SKM-1 (cell line): ENCODE measurements around the gene OSGIN1.
"Not testable (repeated sequence)": the region's sequence is repeated elsewhere in the genome, so short reads cannot be mapped to it uniquely, and the experiment has no call there.

Experiments used
- DNase-seq: peaks from one replicate; lab custom pipeline; 2025; ENCODE audit not compliant: unreplicated experiment; lab: John Stamatoyannopoulos, UW

OSGIN1 gene

DNA sequence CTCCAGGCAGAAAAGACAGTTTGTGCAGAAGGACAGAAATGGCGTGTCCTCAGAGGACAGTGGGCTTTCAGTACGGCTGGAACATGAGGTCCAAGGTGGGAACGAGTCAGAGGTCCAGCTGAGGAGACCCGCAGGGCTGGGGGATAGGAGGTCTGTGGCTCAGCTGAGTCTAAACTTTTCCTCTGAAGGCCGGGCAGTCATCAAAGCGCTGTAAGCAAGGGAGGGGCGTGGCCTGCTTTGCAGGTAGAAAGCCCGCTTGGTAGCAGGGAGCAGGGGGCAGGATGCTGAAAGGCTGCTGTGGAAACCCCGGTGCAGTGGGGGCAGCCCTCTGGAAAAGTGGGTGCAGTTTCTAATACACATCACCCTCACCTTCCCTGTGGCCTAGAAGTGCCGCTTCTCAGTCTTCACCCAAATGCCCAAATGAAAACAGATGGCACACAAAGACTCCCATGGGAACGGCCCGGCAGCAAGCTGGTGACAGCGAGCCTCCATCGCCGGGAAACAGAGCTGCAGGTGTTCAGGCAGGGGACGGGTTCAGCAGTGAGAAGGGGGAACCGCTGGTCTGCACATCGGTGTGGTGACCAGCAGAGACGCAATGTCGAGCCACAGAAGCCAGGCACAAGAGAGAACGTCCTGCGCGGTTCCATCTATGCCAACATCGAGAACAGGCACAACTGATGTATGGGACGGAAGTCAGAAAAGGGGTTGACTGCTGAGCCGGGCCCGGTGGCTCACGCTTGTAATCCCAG lies 12.2 kb upstream of the OSGIN1 start:
- no peak for DNase-seq

DNA sequence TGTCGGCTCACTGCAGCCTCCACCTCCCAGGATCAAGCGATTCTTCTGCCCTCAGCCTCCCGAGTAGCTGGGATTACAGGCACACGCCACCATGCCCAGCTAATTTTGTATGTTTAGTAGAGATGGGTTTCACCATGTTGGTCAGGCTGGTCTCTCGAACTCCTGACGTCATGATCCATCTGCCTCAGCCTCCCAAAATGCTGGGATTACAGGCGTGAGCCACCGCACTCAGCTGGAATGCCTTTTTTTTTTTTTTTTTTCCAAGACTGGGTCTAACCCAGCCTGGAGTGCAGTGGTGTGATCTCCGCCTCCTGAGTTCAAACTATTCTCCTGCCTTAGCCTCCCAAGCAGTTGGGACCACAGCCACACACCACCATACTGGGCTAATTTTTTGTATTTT lies 11.5 kb upstream of the OSGIN1 start:
- DNase-seq = not testable (repeated sequence)

DNA sequence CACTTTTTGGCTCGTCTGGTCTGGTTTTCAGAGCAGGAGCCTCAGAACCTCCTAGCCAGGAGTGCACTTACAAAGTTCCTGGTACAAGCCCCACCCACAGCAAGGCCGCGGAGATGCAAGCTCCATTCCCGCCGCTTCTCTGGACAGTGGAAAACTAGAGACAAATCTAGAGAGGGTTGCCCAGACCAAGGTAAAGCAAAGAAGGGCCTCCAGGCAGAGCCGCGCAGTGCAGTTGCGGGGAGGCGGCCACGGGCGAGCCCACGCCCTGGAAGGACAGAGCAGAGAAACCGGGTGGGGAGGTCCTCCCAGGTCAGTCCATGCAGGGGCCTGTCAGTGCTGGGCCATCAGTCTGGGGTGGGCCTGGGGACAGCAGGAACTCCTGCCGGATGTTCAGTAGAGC lies 11.0 kb upstream of the OSGIN1 start:
- DNase-seq = no peak

DNA sequence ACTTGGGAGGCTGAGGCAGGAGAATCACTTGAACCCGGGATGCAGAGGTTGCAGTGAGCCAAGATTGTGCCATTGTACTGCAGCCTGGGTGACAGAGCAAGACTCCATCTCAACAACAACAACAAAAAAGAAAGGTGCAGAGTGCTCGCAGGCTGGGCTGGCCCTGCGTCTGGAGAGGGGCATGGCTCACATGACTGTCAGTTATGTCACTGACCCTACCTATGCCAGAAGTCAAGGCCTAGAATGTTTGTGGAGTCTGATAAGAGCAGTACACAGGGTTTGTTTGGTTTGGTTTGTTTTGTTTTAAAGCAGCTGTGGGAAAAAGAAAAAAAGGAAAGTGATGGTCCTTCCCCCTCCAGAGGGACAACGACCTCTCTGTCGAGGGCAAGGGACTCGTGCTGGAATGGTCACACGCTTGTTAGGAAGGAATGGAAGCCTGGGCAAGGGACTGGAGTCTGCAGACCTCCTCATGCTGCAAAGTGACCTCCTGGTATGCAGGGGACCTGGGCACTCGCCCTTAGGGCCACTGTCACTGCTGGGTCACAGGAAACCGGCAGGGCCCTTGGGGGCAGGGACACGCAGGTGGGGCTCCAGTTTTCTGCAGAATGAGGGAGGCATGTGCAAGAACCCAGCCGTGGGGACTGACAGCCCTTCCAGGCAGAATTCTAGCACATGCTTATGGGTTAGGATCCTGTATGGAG lies 10.1 kb upstream of the OSGIN1 start:
- DNase-seq = no peak

DNA sequence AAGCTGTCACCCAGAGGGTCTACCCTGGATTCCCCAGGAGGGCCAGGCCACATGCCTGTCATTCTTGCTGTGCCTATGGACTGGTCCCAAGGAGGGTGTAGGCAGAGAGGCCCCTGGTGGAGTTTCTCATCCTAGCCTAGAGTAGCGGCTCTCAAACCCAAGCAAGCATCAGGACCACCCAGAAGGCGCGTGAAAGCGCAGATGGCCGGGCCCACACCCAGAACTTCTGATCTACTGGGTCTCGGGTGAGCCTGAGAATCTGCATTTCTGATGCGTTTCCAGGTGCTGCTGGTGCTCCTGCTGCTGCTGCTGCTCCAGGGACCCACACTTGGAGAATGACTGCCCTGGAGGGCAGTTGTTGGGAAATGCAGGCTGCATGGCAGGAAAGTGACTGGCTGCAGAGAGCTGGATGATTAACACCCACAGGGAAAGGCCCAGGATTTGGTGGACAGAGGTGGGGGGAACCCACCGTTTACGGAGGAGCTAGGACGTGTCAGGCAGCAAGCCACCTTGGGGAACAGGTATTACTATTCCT lies 9.5 kb upstream of the OSGIN1 start:
- no peak for DNase-seq

DNA sequence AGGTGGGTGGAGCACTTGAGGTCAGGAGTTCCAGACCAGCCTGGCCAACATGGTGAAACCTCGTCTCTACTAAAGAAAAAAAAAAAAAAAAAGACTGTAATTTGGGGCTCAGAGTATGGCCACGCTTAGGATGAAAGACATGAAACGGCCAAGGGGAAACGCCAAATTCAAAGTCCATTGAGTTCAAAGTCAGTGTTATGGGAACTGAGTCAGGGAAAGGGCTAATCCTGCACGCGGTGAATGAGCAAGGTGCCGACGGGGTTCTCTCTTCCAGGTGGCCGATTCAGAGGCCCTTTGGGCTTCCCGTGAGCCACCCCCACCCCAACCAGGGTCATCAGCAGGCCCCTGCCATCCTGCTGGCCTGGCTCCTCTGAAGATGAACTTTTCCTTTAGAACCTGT lies 7.5 kb upstream of the OSGIN1 start:
- no peak for DNase-seq

DNA sequence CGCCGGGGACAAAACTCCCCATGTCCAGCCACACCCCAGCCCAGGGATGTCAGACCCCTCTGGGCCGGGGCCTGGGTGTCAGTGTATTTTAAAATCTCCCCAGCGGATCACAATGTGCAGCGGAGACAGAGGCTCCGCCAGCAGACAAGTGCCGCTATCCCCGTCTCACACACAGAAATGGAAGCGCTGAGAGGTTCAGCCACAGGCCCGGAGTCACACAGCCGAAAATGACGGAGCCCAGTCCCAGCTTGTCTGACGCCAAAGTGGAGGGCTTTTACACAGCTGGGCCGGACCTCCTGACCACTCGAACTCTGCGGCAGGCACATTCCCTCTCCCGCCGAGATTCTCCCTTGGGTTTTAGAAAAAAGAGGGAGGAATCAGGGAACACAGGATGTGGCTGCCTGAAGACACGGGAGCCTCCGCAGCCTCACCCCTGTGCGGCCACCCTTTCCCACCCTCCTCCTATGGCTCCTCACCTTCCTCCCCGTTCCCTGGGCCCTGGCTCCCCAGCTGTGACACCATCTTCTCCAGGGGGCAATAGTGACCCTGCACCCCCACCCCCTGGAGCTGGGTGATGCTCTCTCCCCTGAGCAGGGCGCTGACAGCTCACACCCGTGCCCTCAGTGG lies 6.8 kb upstream of the OSGIN1 start:
- no peak for DNase-seq

DNA sequence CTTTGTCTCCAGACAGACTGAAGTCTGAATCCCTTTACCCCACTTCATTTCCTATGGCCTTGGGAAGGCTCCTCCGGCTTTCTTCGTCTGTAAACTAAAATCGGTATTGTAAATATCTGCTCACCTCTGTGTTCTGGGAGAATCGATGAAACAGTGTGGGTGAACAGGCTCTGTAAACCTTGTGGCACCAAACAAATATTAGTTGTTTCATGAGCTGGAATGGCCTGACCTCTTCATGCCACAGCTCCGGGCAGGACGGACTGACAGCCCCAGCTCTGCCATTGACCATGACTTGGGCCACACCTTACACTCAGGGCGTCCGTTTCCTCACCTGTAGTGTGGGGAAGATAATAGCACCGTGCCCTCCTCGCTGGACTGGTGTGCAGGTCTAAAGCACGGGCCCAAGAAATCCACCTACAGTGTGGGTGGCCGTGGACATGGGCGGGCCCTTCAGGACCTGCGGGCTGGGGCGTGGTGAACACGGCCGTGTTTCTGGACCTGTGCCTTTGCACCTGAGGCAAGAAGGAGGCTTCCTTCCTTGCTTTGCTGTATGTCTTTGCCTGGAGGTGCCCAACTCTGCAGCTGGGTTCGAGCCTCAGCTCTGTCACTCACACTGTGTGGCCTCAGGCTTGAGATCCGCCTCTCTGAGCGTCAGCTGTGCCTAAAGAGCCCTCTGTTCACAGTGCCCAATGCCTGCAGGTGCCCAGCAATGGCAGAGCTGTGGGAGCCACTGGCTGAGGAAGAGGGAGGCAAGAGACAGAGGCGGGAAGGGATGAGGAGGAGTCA lies 6.1 kb upstream of the OSGIN1 start:
- DNase-seq = no peak

DNA sequence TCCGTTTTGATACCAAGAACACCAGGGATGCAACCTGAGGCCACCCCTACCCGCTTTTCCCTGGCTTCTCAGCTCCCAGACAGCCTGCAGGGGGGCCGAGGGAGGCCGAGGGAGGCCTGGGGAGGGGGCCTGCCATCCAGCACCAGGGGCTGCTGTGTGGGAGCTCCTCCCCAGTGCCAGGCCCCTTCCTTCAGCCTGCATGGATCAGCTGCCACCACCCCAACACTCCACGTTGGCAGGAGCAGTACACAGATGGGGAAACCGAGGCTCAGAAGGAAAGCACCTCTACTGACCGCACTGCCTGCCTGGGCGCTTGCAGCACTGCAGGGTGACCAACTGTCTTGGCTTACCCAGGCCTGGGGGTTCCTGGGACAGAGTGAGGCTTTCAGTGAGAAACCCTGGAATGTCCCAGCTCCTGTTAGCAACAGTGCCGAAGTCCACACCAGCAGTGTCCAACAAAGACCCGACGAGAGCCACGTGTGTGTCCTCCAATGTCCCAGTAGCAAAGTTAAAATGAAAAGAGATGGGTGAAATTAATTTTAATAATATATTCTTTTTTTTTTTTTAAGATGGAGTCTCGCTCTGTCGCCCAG lies 5.3 kb upstream of the OSGIN1 start:
- no peak for DNase-seq

DNA sequence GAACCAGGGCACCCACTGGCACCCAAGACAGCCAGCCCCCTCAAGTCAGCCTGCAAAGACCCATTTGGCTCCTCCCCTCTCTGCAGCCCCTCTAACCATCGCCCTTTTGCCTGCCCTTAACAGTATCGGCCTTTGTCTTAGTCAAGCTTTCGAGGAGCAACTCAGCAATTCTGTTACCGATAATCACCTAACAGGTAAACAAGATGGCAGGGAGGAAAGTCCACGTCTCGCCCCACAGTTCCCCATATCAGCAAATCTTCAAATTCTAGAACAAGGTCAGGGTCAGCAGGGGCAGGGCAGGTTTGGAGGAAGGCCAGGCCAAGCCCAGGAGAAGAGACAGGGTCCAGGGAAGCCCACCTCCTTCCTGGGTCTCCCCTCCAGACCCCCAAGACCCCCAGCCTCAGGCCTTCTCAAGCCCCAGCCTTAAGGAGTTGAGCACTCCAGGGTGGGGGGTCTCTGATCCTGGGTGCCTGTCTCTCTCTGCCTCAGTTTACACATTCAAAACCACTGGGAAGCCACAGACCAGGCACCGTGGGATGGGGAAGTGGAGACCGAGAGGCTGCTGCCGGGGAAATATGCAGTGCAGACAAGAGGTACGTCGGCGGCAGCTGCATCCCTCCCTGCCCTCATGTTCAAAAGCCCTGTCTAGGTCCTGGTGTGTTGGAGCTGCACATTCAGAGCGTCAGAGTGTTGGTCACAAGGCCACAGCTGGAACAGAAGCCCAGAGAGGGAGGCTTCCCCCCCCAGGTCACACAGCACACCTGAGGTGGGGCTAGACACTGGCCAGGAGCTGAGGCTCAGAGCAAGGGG lies 3.9 kb upstream of the OSGIN1 start:
- DNase-seq = no peak

DNA sequence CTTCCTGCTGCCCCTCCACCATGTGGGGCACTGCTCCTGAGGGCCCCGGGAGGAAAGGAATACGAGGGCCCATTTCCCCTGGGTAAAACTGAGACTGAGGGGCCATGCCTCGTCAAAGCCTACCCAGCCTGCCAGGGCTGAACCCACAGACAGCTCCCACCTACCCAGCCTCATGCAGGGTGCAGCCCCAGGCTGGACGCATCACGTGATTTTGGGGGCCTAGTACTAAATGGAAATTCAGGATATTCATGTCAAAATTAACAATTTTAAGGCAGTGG lies 3.4 kb upstream of the OSGIN1 start:
- DNase-seq = no peak

DNA sequence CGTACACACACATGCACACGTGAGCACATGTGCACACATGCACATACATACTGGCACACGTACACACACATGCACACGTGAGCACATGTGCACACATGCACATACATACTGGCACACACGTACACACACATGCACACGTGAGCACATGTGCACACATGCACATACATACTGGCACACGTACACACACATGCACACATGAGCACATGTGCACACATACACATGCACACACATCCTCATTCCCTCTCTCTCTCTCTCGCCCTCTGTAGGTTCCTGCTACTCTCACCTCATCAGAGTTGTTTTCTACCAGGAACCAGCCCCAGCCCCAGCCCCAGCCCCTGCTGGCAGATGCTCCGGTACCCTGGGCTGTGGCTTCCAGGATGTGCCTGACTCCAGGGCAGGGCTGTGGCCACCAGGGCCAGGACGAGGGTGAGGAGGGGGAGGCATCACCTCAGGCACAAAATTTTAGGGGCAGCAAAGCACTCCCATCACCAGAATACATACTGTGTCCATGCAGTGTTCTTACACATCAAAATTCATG lies 2.1 kb upstream of the OSGIN1 start:
- not testable (repeated sequence) for DNase-seq

DNA sequence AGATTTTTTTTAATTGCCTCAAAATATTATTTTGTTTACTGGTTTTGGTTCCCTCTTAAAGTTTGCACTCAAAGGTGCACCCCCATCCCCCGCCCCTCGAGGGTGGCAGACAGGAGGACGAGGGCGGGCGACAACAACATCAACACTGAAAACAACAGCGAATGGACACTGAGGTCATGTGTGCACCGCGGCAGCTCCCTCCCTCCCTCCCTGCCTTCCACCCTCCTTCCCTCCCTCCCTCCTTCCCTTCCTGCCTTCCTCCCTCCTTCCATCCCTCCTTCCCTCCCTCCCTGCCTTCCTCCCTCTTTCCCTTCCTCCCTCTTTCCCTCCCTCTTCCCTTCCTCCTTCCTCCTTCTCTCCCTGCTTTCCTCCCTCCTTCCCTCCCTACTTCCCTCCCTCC lies 1.5 kb upstream of the OSGIN1 start:
- DNase-seq = no peak

DNA sequence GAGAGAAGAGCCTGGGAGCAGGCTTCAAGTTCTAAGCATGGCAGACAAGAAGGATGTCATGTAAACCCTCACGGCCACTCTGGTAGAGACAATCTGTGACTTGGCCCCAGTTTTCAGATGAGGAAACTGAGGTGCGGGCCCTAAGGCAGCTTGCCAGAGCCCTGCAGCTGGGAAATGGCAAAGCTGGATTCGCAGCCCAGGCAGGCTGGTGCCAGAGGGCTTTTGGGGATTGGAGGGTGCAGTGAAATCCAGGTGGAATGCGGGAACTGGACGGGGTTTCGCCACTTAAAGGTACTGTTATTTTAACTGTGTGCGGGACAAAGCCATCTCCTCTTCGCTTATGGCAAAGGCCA lies 477 bp upstream of the OSGIN1 start:
- peak; percentile 70 for DNase-seq

DNA sequence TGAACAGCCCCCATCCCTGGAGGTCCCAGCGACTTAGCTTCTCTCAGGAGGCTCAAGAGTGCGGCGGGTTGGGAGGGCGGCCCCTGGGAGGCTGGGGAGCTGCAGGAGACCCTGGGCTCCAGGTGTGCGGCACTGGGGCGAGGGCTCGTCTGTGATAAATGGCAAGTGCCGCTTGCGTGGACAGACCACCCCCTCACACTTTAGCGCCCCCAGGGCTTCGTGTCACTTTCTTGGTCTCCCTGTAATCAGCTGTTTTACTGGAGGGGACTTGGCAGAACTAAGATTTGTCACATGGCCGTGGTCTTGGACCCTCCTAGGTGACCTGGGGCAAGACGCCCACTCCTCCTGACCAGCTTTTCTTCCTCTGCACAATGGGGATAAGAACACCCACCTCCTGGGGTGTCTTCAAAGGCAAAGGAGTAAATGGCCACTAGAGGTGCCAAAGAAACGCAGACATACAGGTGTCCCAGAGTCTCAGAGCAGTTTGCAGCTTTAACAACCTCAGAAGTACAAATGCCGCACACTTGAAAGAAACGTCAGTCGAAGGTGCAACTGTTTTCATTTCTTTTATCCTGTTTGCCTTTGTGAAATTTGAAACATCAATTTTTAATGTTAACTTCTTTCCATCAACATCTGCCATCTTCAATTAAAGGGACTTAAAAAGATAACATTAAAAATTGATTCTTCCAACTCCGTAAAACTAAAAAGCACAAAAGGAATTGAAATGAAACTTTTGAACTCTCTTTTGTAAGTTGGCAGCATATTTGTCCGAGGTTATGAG lies 946 bp downstream of the OSGIN1 start:
- DNase-seq = no peak

DNA sequence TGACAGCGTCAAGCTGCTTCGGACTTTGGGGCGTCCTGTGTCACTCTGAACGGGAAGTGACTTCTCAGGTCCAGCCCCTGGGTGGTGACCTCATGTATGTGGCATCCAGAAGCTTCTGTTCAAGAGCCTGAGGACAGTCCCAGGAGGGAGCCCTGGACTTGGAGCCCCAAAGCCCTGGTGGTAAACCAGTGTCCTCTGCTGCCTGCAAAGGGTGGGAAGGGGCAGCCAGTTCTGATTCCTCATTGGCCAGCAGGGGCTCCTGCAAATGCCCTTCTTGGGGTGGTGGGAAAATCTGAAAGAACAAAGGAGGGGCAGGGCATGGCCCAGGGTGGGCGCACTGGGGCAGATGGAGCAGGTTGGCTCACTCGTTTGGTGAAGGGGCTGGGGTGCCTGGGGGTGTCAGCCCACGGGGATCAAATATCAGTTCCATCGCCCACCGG lies 1.6 kb downstream of the OSGIN1 start:
- DNase-seq = no peak

DNA sequence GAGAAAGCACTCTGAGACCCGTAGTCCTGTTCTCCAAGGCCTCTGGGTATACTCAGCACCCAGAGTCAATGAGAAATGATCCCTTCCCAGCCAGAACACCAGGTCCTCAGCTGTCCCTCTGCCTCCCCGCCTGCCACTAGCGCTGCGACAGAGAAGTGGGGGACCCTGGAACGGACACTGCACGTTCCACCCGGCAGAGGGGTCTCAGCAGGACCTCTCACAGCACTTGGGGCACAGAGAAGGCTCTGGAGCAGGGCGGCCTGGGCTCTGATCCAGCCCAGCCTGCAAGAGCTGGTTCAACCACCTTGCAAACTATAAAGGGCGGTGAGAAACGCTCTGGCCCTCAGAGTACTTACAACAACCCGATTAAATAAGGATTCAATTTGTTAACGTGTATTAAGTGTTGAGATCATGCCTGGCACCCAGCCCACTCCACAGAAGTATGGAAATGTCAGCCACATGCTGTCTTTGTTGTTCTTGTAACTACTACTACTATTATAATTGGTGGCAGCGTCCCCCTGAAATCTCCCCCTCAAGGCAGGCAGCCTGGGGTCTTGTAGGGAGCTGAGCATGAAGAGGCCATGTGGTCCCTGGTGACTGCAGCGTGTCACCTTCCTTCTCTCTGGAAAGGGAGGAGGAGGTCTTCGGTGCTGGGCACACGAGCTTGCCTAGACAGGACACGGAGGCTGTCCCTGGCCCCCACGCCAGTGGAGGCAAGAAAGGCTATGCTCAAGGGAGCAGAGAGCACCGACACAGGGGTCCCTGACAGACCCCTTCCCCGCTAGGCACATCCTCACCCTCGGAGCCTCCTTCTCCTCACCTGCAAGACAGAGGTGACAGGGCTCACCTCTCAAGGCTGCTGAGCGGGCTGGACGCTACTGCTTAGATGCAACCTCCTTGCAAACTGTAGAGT lies 2.4 kb downstream of the OSGIN1 start:
- no peak for DNase-seq
